HCT116 (cell line): ENCODE data around the gene HOXD11. TPM values are rescaled to one million over a fixed set of nuclear protein-coding genes. Genes with fewer than 3 reads are reported as not detected.

Experiments
- ATAC-seq: fragments of 200-7000 bp; cut with Tn5 transposase; 2 replicates; pipeline ENCODE4 v1.9.1; 2020; ENCODE audit warnings: mild to moderate bottlenecking, moderate library complexity
- BruUV-seq: library from RNA; stranded (reverse); fragments of 400-500 nt; replicated peaks from 2 replicates; lab custom pipeline; 2021; lab: Mats Ljungman, UMichigan
- CTCF ChIA-PET: fragments of 300-600 bp; sonication (Branson Sonifier 250); formaldehyde crosslinking; loops from one replicate; lab custom pipeline; 2021; ENCODE audit warnings: antibody characterized with exemption; lab: Charles Lee
- POLR2A ChIA-PET: fragments of 300-600, 350-600 bp; sonication (Branson Sonifier 250); formaldehyde crosslinking; loops from one replicate; lab custom pipeline; 2021; ENCODE audit warnings: antibody characterized with exemption; lab: Charles Lee
- RAD21 ChIA-PET, 2 experiments: fragments of 300-600 bp; sonication (Branson Sonifier 250); formaldehyde crosslinking; loops; one replicate each; lab custom pipeline; 2023; ENCODE audit warnings: low total read pairs in 2 of 2; ENCODE audit not compliant: uncharacterized antibody in 2 of 2, unreplicated experiment in 2 of 2, low non-redundant PET in 1 of 2; lab: Charles Lee
- DNase-seq: peaks from one replicate; pipeline ENCODE4 v3.0.0-alpha.2; 2010; ENCODE audit warnings: low read depth, low spot score
- H2AFZ ChIP-seq: fragments of 200-600 bp; shearing (Covaris generic), sonication (generic); 2 replicates; pipeline ENCODE4 v1.6.1; 2017; ENCODE audit warnings: low read depth, mixed run types, mixed read lengths, antibody characterized with exemption, low read length; ENCODE audit not compliant: poor library complexity, severe bottlenecking
- H3K27ac ChIP-seq: 2 replicates; pipeline ENCODE4 v1.5.1; 2012; ENCODE audit warnings: low read depth, low read length
- H3K27me3 ChIP-seq: fragments of 200-600 bp; sonication (generic); 2 replicates; pipeline ENCODE4 v1.6.1; 2016; ENCODE audit warnings: mixed run types, low read length, mixed read lengths; ENCODE audit not compliant: insufficient read depth
- H3K36me3 ChIP-seq, 2 experiments: fragments of 200-500 bp in 1 of 2; fragments of 200-600 bp in 1 of 2; sonication (Bioruptor generic) in 1 of 2; sonication (generic) in 1 of 2; 2 replicates each; pipeline versions ENCODE4 v1.5.1 to v1.6.1; 2014 to 2016; ENCODE audit warnings: low read length in 2 of 2, inconsistent platforms in 1 of 2, mixed read lengths in 1 of 2, mixed run types in 1 of 2; ENCODE audit not compliant: insufficient read depth in 2 of 2, control insufficient read depth in 1 of 2
- H3K4me1 ChIP-seq, 2 experiments: fragments of 200-600 bp in 1 of 2; sonication (generic) in 1 of 2; 2 replicates each; pipeline versions ENCODE4 v1.5.1 to v1.6.1; 2012 to 2017; ENCODE audit warnings: low read length in 2 of 2, inconsistent platforms in 1 of 2, mild to moderate bottlenecking in 1 of 2, mixed read lengths in 1 of 2, mixed run types in 1 of 2, moderate library complexity in 1 of 2; ENCODE audit not compliant: insufficient read depth in 2 of 2, control insufficient read depth in 1 of 2
- H3K4me2 ChIP-seq: fragments of 200-600 bp; sonication (generic); 2 replicates; pipeline ENCODE4 v1.6.1; 2017; ENCODE audit warnings: mixed run types, low read length, mixed read lengths
- H3K4me3 ChIP-seq, 2 experiments: fragments of 200-600 bp in 1 of 2; sonication (generic) in 1 of 2; replicated peaks in 1 of 2; 2 replicates each; pipeline ENCODE4 v1.5.1; 2011 to 2016; ENCODE audit warnings: low read length in 2 of 2, control low read depth in 1 of 2, low read depth in 1 of 2, mild to moderate bottlenecking in 1 of 2, mixed read lengths in 1 of 2, mixed run types in 1 of 2
- H3K79me2 ChIP-seq: fragments of 200-600 bp; sonication (generic); 2 replicates; pipeline ENCODE4 v1.6.1; 2017; ENCODE audit warnings: mild to moderate bottlenecking, mixed run types, low read length, moderate library complexity, mixed read lengths; ENCODE audit not compliant: insufficient read depth
- H3K9ac ChIP-seq: fragments of 200-600 bp; sonication (generic); 2 replicates; pipeline ENCODE4 v1.6.1; 2016; ENCODE audit warnings: low read length, mixed read lengths
- H3K9me2 ChIP-seq: fragments of 200-600 bp; sonication (generic), shearing (Covaris generic); 2 replicates; pipeline ENCODE4 v1.6.1; 2017; ENCODE audit warnings: mixed run types, mild to moderate bottlenecking, moderate library complexity; ENCODE audit not compliant: insufficient read depth
- H3K9me3 ChIP-seq, 2 experiments: fragments of 200-500 bp in 1 of 2; fragments of 200-600 bp in 1 of 2; sonication (Bioruptor generic) in 1 of 2; sonication (generic) in 1 of 2; 2 replicates each; pipeline ENCODE4 v1.6.1; 2014 to 2017; ENCODE audit warnings: low read length in 2 of 2, mixed read lengths in 2 of 2, inconsistent platforms in 1 of 2, low read depth in 1 of 2, mild to moderate bottlenecking in 1 of 2, mixed run types in 1 of 2, moderate library complexity in 1 of 2; ENCODE audit not compliant: control insufficient read depth in 1 of 2, insufficient read depth in 1 of 2
- H4K20me1 ChIP-seq: fragments of 200-600 bp; sonication (generic), shearing (Covaris generic); 2 replicates; pipeline ENCODE4 v1.6.1; 2017; ENCODE audit warnings: mixed run types, mild to moderate bottlenecking, moderate library complexity; ENCODE audit not compliant: insufficient read depth
- CBX3 ChIP-seq: IDR thresholded peaks from 2 replicates; pipeline ENCODE4 v1.6.1; 2012; ENCODE audit warnings: low read depth
- CEBPB ChIP-seq: IDR thresholded peaks from 2 replicates; pipeline ENCODE4 v1.6.1; 2012; ENCODE audit warnings: low read depth
- EGR1 ChIP-seq: IDR thresholded peaks from 2 replicates; pipeline ENCODE4 v1.6.1; 2012; ENCODE audit warnings: low read depth
- ELF1 ChIP-seq: IDR thresholded peaks from 2 replicates; pipeline ENCODE4 v1.6.1; 2012; ENCODE audit warnings: low read depth, borderline replicate concordance
- EZH2 ChIP-seq: fragments of 200-600 bp; sonication (generic); IDR thresholded peaks from 2 replicates; pipeline ENCODE4 v1.6.1; 2017; ENCODE audit warnings: antibody characterized with exemption, mixed run types
- FOSL1 ChIP-seq: IDR thresholded peaks from 2 replicates; pipeline ENCODE4 v1.6.1; 2012; ENCODE audit warnings: low read depth
- JUND ChIP-seq: IDR thresholded peaks from 2 replicates; pipeline ENCODE4 v1.6.1; 2012
- MAX ChIP-seq: IDR thresholded peaks from 2 replicates; pipeline ENCODE4 v1.6.1; 2012
- RAD21 ChIP-seq: IDR thresholded peaks from 2 replicates; pipeline ENCODE4 v1.6.1; 2012; ENCODE audit warnings: low read depth, mild to moderate bottlenecking
- SIN3A ChIP-seq: IDR thresholded peaks from 2 replicates; pipeline ENCODE4 v1.6.1; 2012; ENCODE audit warnings: low read depth
- SP1 ChIP-seq: IDR thresholded peaks from 2 replicates; pipeline ENCODE4 v1.6.1; 2012; ENCODE audit warnings: low read depth
- SRF ChIP-seq: IDR thresholded peaks from 2 replicates; pipeline ENCODE4 v1.6.1; 2012; ENCODE audit warnings: low read depth
- ZNF274 ChIP-seq: fragments of 200-500 bp; sonication (Bioruptor generic); IDR thresholded peaks from 2 replicates; pipeline ENCODE4 v1.6.1; 2014; ENCODE audit warnings: mild to moderate bottlenecking, low read depth, low read length, inconsistent platforms
- intact Hi-C: fragments of 100-400 bp; cut with micrococcal nuclease; formaldehyde crosslinking; loops from 2 replicates; pipeline ENCODE4 v1.10.0; 2022
- total RNA-seq: library from RNA; stranded (reverse); gene quantifications from one replicate; pipeline ENCODE4 v1.2.1, GENCODE V29; 2021; ENCODE audit not compliant: unreplicated experiment
- TF ChIP-seq, protein P1 (sequence below): IDR thresholded peaks from 2 replicates; pipeline ENCODE4 v1.6.1; 2011; ENCODE audit warnings: mild to moderate bottlenecking, low read length, moderate library complexity; ENCODE audit not compliant: insufficient replicate concordance; ENCODE audit errors: extremely low read depth
- TF ChIP-seq, protein P2 (sequence below): IDR thresholded peaks from 2 replicates; pipeline ENCODE4 v1.6.1; 2012; ENCODE audit warnings: low read depth
- TF ChIP-seq, protein P3 (sequence below), 3 experiments: fragments of 200-600 bp in 1 of 3; sonication (generic) in 1 of 3; IDR thresholded peaks in 2 of 3; conservative IDR thresholded peaks in 1 of 3; 2 replicates each; pipeline ENCODE4 v1.5.1; 2012 to 2017; ENCODE audit warnings: low read depth in 2 of 3, low read length in 2 of 3, antibody characterized with exemption in 1 of 3, borderline replicate concordance in 1 of 3, control low read depth in 1 of 3, mild to moderate bottlenecking in 1 of 3, mixed read lengths in 1 of 3, mixed run types in 1 of 3, moderate library complexity in 1 of 3; ENCODE audit not compliant: insufficient read depth in 1 of 3

The HOXD11 gene
- total RNA-seq, 1 experiment from 2014 or later: not detected

GRCh38 chr2:176101842-176102241, 5.2 kb upstream of the HOXD11 start:
- TF ChIP-seq CEBPB (no peak), SIN3A (no peak), JUND (no peak), EZH2 (no peak), SP1 (no peak), ZNF274 (no peak), ELF1 (no peak), RAD21 (no peak), CBX3 (no peak), FOSL1 (no peak), EGR1 (no peak), SRF (no peak), MAX (no peak)
- TF ChIP-seq, protein P1, sequence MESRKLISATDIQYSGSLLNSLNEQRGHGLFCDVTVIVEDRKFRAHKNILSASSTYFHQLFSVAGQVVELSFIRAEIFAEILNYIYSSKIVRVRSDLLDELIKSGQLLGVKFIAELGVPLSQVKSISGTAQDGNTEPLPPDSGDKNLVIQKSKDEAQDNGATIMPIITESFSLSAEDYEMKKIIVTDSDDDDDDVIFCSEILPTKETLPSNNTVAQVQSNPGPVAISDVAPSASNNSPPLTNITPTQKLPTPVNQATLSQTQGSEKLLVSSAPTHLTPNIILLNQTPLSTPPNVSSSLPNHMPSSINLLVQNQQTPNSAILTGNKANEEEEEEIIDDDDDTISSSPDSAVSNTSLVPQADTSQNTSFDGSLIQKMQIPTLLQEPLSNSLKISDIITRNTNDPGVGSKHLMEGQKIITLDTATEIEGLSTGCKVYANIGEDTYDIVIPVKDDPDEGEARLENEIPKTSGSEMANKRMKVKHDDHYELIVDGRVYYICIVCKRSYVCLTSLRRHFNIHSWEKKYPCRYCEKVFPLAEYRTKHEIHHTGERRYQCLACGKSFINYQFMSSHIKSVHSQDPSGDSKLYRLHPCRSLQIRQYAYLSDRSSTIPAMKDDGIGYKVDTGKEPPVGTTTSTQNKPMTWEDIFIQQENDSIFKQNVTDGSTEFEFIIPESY: no peak
- TF ChIP-seq, protein P2, sequence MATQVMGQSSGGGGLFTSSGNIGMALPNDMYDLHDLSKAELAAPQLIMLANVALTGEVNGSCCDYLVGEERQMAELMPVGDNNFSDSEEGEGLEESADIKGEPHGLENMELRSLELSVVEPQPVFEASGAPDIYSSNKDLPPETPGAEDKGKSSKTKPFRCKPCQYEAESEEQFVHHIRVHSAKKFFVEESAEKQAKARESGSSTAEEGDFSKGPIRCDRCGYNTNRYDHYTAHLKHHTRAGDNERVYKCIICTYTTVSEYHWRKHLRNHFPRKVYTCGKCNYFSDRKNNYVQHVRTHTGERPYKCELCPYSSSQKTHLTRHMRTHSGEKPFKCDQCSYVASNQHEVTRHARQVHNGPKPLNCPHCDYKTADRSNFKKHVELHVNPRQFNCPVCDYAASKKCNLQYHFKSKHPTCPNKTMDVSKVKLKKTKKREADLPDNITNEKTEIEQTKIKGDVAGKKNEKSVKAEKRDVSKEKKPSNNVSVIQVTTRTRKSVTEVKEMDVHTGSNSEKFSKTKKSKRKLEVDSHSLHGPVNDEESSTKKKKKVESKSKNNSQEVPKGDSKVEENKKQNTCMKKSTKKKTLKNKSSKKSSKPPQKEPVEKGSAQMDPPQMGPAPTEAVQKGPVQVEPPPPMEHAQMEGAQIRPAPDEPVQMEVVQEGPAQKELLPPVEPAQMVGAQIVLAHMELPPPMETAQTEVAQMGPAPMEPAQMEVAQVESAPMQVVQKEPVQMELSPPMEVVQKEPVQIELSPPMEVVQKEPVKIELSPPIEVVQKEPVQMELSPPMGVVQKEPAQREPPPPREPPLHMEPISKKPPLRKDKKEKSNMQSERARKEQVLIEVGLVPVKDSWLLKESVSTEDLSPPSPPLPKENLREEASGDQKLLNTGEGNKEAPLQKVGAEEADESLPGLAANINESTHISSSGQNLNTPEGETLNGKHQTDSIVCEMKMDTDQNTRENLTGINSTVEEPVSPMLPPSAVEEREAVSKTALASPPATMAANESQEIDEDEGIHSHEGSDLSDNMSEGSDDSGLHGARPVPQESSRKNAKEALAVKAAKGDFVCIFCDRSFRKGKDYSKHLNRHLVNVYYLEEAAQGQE: no peak
- TF ChIP-seq, protein P3, sequence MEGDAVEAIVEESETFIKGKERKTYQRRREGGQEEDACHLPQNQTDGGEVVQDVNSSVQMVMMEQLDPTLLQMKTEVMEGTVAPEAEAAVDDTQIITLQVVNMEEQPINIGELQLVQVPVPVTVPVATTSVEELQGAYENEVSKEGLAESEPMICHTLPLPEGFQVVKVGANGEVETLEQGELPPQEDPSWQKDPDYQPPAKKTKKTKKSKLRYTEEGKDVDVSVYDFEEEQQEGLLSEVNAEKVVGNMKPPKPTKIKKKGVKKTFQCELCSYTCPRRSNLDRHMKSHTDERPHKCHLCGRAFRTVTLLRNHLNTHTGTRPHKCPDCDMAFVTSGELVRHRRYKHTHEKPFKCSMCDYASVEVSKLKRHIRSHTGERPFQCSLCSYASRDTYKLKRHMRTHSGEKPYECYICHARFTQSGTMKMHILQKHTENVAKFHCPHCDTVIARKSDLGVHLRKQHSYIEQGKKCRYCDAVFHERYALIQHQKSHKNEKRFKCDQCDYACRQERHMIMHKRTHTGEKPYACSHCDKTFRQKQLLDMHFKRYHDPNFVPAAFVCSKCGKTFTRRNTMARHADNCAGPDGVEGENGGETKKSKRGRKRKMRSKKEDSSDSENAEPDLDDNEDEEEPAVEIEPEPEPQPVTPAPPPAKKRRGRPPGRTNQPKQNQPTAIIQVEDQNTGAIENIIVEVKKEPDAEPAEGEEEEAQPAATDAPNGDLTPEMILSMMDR (IDR thresholded peaks at IDR 0.05 in 2 of 3, conservative IDR thresholded peaks at IDR 0.05 in 1 of 3; ENCODE audit: borderline replicate concordance in 1 of 3, insufficient read depth in 1 of 3, low read depth in 2 of 3, low read length in 2 of 3): no peak
- H3K4me2 ChIP-seq: no peak overlapping the region
- H3K27me3 ChIP-seq: no peaks in the 10 kb centered on the region
- ChIA-PET CTCF (interaction anchor here (1.5 kb wide), 1 partner anchor 9 kb away, joined by 7 read pairs; no protein-coding TSS in a partner anchor), RAD21 (no interaction called here), POLR2A (no interaction called here)
- no peaks in the 10 kb centered on the region for H3K36me3 ChIP-seq
- H3K4me3 ChIP-seq: no peak overlapping the region
- DNase-seq (no peak), ATAC-seq (no peak)
- peaks cover 3 to 21% of the 10 kb centered on the region in 2 experiments; a peak in 3 of 4 replicates for H3K4me1 ChIP-seq
- H3K9me2 ChIP-seq: no peaks in the 10 kb centered on the region
- no peak overlapping the region for H2AFZ ChIP-seq
- no peaks in the 10 kb centered on the region for H3K79me2 ChIP-seq
- no peak overlapping the region for H3K27ac ChIP-seq
- no TSS peak for BruUV-seq
- H4K20me1 ChIP-seq: no peaks in the 10 kb centered on the region
- no peak overlapping the region for H3K9ac ChIP-seq
- intact Hi-C loops: no loop called here
- H3K9me3 ChIP-seq: no peaks in the 10 kb centered on the region
